K562 (cell line): ENCODE results near the gene AGAP1. TPM values are rescaled to one million over a fixed set of nuclear protein-coding genes. Genes with fewer than 3 reads are reported as not detected.
A peak's percentile ranks its signal among the peaks of the same experiment; 100 is the strongest.

Experiments
- ARID1B ChIP-seq: fragments of 450-650 bp; IDR thresholded peaks from 2 replicates; pipeline ENCODE4 v1.6.1; 2016; ENCODE audit warnings: antibody characterized with exemption, mild to moderate bottlenecking, inconsistent platforms
- DPF2 ChIP-seq: fragments of 450-650 bp; IDR thresholded peaks from 2 replicates; pipeline ENCODE4 v1.6.1; 2016
- HDAC3 ChIP-seq: fragments of 450-650 bp; IDR thresholded peaks from 2 replicates; pipeline ENCODE4 v1.6.1; 2018; ENCODE audit warnings: borderline replicate concordance, mild to moderate bottlenecking, moderate library complexity; ENCODE audit not compliant: partially characterized antibody
- LCOR ChIP-seq: sonication (generic); formaldehyde crosslinking; IDR thresholded peaks from 2 replicates; pipeline ENCODE4 v1.8.0; 2022; ENCODE audit warnings: mild to moderate bottlenecking, missing genetic modification reagents
- PCBP2 ChIP-seq: fragments of 200-400 bp; formaldehyde crosslinking; IDR thresholded peaks from 2 replicates; pipeline ENCODE4 v1.6.1; 2018; ENCODE audit warnings: low read length, low read depth, mild to moderate bottlenecking, moderate library complexity; ENCODE audit not compliant: poor library complexity, severe bottlenecking
- POLR2G ChIP-seq: fragments of 200-400 bp; formaldehyde crosslinking; IDR thresholded peaks from 2 replicates; pipeline ENCODE4 v1.6.1; 2017; ENCODE audit warnings: low read depth, mild to moderate bottlenecking, antibody characterized with exemption, low read length, moderate library complexity
- SREBF2 ChIP-seq: sonication (generic); formaldehyde crosslinking; IDR thresholded peaks from 2 replicates; pipeline ENCODE4 v1.4.0; 2020; ENCODE audit warnings: mild to moderate bottlenecking, missing genetic modification reagents
- TARDBP ChIP-seq: fragments of 450-650 bp; IDR thresholded peaks from 2 replicates; pipeline ENCODE4 v1.6.1; 2016
- ZFPM2 ChIP-seq: fragments of 250-450 bp; sonication (Bioruptor Pico); IDR thresholded peaks from 2 replicates; pipeline ENCODE4 v1.5.1; 2022; ENCODE audit warnings: mild to moderate bottlenecking
- ZNF143 ChIP-seq: sonication (generic); formaldehyde crosslinking; IDR thresholded peaks from 2 replicates; pipeline ENCODE4 v1.9.0; 2022; ENCODE audit warnings: mild to moderate bottlenecking, missing genetic modification reagents
- ZNF217 ChIP-seq: sonication (generic); formaldehyde crosslinking; IDR thresholded peaks from 2 replicates; pipeline ENCODE4 v1.8.0; 2022; ENCODE audit warnings: mild to moderate bottlenecking, missing genetic modification reagents
- ZNF780A ChIP-seq: fragments of 250-450 bp; sonication (Bioruptor Pico); IDR thresholded peaks from 2 replicates; pipeline ENCODE4 v1.5.0; 2021; ENCODE audit warnings: mild to moderate bottlenecking
- polyA plus RNA-seq, 8 experiments: library from polyadenylated mRNA; depleted of rRNA in 4 of 8; stranded (reverse) in 5 of 8; unstranded in 3 of 8; fragments of >200 nt; fragmentation: Nextera tagmentation in 2 of 8; fragmentation: Illumina TruSeq in 1 of 8; extraction: Ambion mirVana in 2 of 8; extraction: Trizol in 1 of 8; gene quantifications; 2 replicates each; pipeline versions ENCODE4 v1.2.1 to v1.2.3, GENCODE V29; 2011 to 2014; ENCODE audit warnings: inconsistent platforms in 1 of 8, missing spikeins in 1 of 8
- total RNA-seq, 7 experiments: library from RNA; depleted of rRNA in 6 of 7; stranded (reverse); fragments of >200 nt in 6 of 7; fragmentation: Illumina TruSeq in 2 of 7; extraction: Trizol in 2 of 7; gene quantifications; 2 replicates each; pipeline versions ENCODE4 v1.2.1 to v1.2.3, GENCODE V29; 2011 to 2021; ENCODE audit warnings: low replicate concordance in 1 of 7
- TF ChIP-seq, protein P1 (sequence below): fragments of 450-650 bp; IDR thresholded peaks from 2 replicates; pipeline ENCODE4 v1.6.1; 2016; ENCODE audit warnings: missing biosample characterization, missing genetic modification characterization
- TF ChIP-seq, protein P2 (sequence below): fragments of 200-800 bp; sonication (Bioruptor generic); IDR thresholded peaks from 2 replicates; pipeline ENCODE4 v1.6.1; 2016; ENCODE audit warnings: missing genetic modification characterization, missing compliant biosample characterization
- TF ChIP-seq, protein P3 (sequence below): fragments of 450-650 bp; conservative IDR thresholded peaks from 2 replicates; pipeline ENCODE4 v1.6.1; 2016; ENCODE audit warnings: missing genetic modification characterization, low read depth, mild to moderate bottlenecking, missing compliant biosample characterization, moderate library complexity

Gene AGAP1
- total and polyA plus RNA-seq, 9 of the 15 experiments (the other 6 are each of a cell fraction or from before 2014, with no cell fraction given) = 1.3 to 24.0 (median 10.6) TPM

DNA sequence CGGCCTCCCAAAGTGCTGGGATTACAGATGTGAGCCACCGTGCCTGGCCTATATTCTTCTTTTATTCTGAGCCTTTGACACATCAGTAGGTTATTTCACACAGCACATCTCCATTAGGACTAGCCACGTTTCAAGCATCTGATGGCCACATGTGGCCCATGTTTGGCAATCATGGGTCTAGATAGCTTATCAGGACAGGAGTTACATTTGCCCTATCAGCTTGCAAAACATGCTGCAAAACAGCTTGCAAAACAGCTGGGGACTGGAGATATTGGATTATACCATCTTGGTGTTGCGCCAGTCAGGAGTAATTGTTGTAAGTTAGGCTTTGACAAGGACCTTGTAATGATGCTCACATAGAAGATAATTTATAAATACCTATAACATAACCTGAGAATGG is 579.4 kb downstream of the AGAP1 start (continued):
- TF ChIP-seq, protein P1, sequence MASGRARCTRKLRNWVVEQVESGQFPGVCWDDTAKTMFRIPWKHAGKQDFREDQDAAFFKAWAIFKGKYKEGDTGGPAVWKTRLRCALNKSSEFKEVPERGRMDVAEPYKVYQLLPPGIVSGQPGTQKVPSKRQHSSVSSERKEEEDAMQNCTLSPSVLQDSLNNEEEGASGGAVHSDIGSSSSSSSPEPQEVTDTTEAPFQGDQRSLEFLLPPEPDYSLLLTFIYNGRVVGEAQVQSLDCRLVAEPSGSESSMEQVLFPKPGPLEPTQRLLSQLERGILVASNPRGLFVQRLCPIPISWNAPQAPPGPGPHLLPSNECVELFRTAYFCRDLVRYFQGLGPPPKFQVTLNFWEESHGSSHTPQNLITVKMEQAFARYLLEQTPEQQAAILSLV (tag) = peak; percentile 47; the same call in 1 of the 2 replicates
- TF ChIP-seq POLR2G = no peak
- peak; percentile 88 for TF ChIP-seq HDAC3
- peak; percentile 99 for TF ChIP-seq ARID1B
- 0 out of 2 replicates have a peak, but pooled peaks have one; percentile 50 for TF ChIP-seq LCOR (CRISPR knock-in tag)
- TF ChIP-seq, protein P2, sequence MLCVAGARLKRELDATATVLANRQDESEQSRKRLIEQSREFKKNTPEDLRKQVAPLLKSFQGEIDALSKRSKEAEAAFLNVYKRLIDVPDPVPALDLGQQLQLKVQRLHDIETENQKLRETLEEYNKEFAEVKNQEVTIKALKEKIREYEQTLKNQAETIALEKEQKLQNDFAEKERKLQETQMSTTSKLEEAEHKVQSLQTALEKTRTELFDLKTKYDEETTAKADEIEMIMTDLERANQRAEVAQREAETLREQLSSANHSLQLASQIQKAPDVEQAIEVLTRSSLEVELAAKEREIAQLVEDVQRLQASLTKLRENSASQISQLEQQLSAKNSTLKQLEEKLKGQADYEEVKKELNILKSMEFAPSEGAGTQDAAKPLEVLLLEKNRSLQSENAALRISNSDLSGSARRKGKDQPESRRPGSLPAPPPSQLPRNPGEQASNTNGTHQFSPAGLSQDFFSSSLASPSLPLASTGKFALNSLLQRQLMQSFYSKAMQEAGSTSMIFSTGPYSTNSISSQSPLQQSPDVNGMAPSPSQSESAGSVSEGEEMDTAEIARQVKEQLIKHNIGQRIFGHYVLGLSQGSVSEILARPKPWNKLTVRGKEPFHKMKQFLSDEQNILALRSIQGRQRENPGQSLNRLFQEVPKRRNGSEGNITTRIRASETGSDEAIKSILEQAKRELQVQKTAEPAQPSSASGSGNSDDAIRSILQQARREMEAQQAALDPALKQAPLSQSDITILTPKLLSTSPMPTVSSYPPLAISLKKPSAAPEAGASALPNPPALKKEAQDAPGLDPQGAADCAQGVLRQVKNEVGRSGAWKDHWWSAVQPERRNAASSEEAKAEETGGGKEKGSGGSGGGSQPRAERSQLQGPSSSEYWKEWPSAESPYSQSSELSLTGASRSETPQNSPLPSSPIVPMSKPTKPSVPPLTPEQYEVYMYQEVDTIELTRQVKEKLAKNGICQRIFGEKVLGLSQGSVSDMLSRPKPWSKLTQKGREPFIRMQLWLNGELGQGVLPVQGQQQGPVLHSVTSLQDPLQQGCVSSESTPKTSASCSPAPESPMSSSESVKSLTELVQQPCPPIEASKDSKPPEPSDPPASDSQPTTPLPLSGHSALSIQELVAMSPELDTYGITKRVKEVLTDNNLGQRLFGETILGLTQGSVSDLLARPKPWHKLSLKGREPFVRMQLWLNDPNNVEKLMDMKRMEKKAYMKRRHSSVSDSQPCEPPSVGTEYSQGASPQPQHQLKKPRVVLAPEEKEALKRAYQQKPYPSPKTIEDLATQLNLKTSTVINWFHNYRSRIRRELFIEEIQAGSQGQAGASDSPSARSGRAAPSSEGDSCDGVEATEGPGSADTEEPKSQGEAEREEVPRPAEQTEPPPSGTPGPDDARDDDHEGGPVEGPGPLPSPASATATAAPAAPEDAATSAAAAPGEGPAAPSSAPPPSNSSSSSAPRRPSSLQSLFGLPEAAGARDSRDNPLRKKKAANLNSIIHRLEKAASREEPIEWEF (CRISPR knock-in tag) = no peak
- no peak for TF ChIP-seq ZNF780A
- no peak for TF ChIP-seq PCBP2
- no peak for TF ChIP-seq ZNF217 (CRISPR knock-in tag)
- TF ChIP-seq DPF2 = peak; percentile 95
- TF ChIP-seq ZFPM2 (CRISPR knock-in tag) = no peak
- peak; percentile 90; the same call in 1 of the 2 replicates for TF ChIP-seq TARDBP
- TF ChIP-seq ZNF143 = no peak
- TF ChIP-seq SREBF2 (CRISPR knock-in tag) = no peak
- TF ChIP-seq, protein P3, sequence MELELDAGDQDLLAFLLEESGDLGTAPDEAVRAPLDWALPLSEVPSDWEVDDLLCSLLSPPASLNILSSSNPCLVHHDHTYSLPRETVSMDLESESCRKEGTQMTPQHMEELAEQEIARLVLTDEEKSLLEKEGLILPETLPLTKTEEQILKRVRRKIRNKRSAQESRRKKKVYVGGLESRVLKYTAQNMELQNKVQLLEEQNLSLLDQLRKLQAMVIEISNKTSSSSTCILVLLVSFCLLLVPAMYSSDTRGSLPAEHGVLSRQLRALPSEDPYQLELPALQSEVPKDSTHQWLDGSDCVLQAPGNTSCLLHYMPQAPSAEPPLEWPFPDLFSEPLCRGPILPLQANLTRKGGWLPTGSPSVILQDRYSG (tag) = peak; percentile 74; the same call in 1 of the 2 replicates
